RWPE2 (cell line): ENCODE data around the gene MON2.
A peak's percentile ranks its signal among the peaks of the same experiment; 100 is the strongest.

ENCODE experiments used
- ATAC-seq: fragments of 200-7000 bp; cut with Tn5 transposase; 3 replicates; pipeline ENCODE4 v1.9.1; 2021; ENCODE audit warnings: low read depth
- DNase-seq: peaks from one replicate; pipeline ENCODE4 v3.0.0-alpha.2; 2020; ENCODE audit warnings: low spot score
- H3K27ac ChIP-seq: fragments of 450-650 bp; 2 replicates; pipeline ENCODE4 v1.5.1; 2017; ENCODE audit warnings: mild to moderate bottlenecking; ENCODE audit not compliant: poor library complexity, severe bottlenecking
- H3K27me3 ChIP-seq: fragments of 250-450 bp; sonication (Bioruptor Pico); 2 replicates; pipeline ENCODE4 v1.5.1; 2021; ENCODE audit warnings: mild to moderate bottlenecking, moderate library complexity; ENCODE audit not compliant: insufficient read depth, poor library complexity, severe bottlenecking
- H3K36me3 ChIP-seq: fragments of 250-450 bp; sonication (Bioruptor Pico); 2 replicates; pipeline ENCODE4 v1.5.1; 2020; ENCODE audit warnings: low read depth, mild to moderate bottlenecking, moderate library complexity
- H3K4me1 ChIP-seq: fragments of 250-450 bp; sonication (Bioruptor Pico); 2 replicates; pipeline ENCODE4 v1.5.1; 2021; ENCODE audit warnings: mild to moderate bottlenecking, moderate library complexity; ENCODE audit not compliant: insufficient read depth, poor library complexity, severe bottlenecking
- H3K4me3 ChIP-seq: fragments of 250-450 bp; sonication (Bioruptor Pico); 2 replicates; pipeline ENCODE4 v1.5.1; 2021; ENCODE audit warnings: mild to moderate bottlenecking, moderate library complexity; ENCODE audit not compliant: severe bottlenecking
- H3K9me3 ChIP-seq: fragments of 250-450 bp; sonication (Bioruptor Pico); 2 replicates; pipeline ENCODE4 v1.5.1; 2021; ENCODE audit warnings: mild to moderate bottlenecking, moderate library complexity; ENCODE audit not compliant: severe bottlenecking
- CTCF ChIP-seq: fragments of 450-650 bp; IDR thresholded peaks from one replicate; pipeline ENCODE4 v1.5.1; 2017; ENCODE audit warnings: mild to moderate bottlenecking, moderate library complexity; ENCODE audit not compliant: poor library complexity, severe bottlenecking

MON2 gene

GRCh38 chr12:62640910-62641448, 174.4 kb downstream of the MON2 start:
- no peak overlapping the region for H3K4me3 ChIP-seq
- DNase-seq, result no peak
- TF ChIP-seq CTCF, result no peak
- H3K9me3 ChIP-seq, result peaks cover 2% of the 10 kb centered on the region
- H3K27me3 ChIP-seq, result no peaks in the 10 kb centered on the region
- 0 out of 3 replicates have a peak, but pooled peaks have one; percentile 35 for ATAC-seq
- no peak overlapping the region for H3K27ac ChIP-seq
- no peaks in the 10 kb centered on the region for H3K36me3 ChIP-seq
- H3K4me1 ChIP-seq, result peaks cover 6% of the 10 kb centered on the region

GRCh38 chr12:62642486-62642885, 175.9 kb downstream of the MON2 start:
- Histone ChIP-seq H3K4me1 (peaks cover 6% of the 10 kb centered on the region), H3K27ac (no peak overlapping the region), H3K9me3 (peaks cover 2% of the 10 kb centered on the region), H3K4me3 (no peak overlapping the region), H3K36me3 (no peaks in the 10 kb centered on the region), H3K27me3 (no peaks in the 10 kb centered on the region)
- ATAC-seq (no peak), DNase-seq (no peak)
- TF ChIP-seq CTCF, result no peak

- no peak for TF ChIP-seq CTCF
- no peak for DNase-seq
- Histone ChIP-seq H3K36me3 (no peaks in the 10 kb centered on the region), H3K4me1 (peaks cover 6% of the 10 kb centered on the region), H3K27ac (no peak overlapping the region), H3K27me3 (no peaks in the 10 kb centered on the region), H3K9me3 (no peaks in the 10 kb centered on the region), H3K4me3 (no peak overlapping the region)
- no peak for ATAC-seq
These were observed 176.9 kb downstream of the MON2 start for GRCh38 chr12:62643486-62643885.

GRCh38 chr12:62646566-62646965, 179.9 kb downstream of the MON2 start:
- no peaks in the 10 kb centered on the region for H3K9me3 ChIP-seq
- no peak overlapping the region for H3K4me3 ChIP-seq
- no peak for TF ChIP-seq CTCF
- no peak for DNase-seq
- no peaks in the 10 kb centered on the region for H3K4me1 ChIP-seq
- no peaks in the 10 kb centered on the region for H3K27me3 ChIP-seq
- H3K36me3 ChIP-seq, result no peaks in the 10 kb centered on the region
- no peak for ATAC-seq
- no peak overlapping the region for H3K27ac ChIP-seq

GRCh38 chr12:62647586-62647985, 181.0 kb downstream of the MON2 start:
- H3K27me3 ChIP-seq, result no peaks in the 10 kb centered on the region
- no peaks in the 10 kb centered on the region for H3K9me3 ChIP-seq
- no peaks in the 10 kb centered on the region for H3K4me1 ChIP-seq
- no peak overlapping the region for H3K27ac ChIP-seq
- no peak for TF ChIP-seq CTCF
- no peaks in the 10 kb centered on the region for H3K36me3 ChIP-seq
- DNase-seq (no peak), ATAC-seq (no peak)
- H3K4me3 ChIP-seq, result no peak overlapping the region
